Right ventricle myocardium superior (tissue), 1 donor: ENCODE data around the gene TTL. TPM values are rescaled to one million over a fixed set of nuclear protein-coding genes. Genes with fewer than 3 reads are reported as not detected.
"Not testable (repeated sequence)": the region's sequence is repeated elsewhere in the genome, so short reads cannot be mapped to it uniquely, and the experiment has no call there.

Source experiments
- ATAC-seq: fragments of 200-7000 bp; cut with Tn5 transposase; one replicate; pipeline ENCODE4 v1.9.1; 2020; ENCODE audit warnings: mild to moderate bottlenecking; ENCODE audit not compliant: poor library complexity
- DNase-seq: peaks from one replicate; pipeline ENCODE4 v3.0.0-alpha.2; 2020
- intact Hi-C: fragments of 100-400 bp; cut with DNase I; formaldehyde crosslinking; loops from one replicate; pipeline ENCODE4 v1.11.2; 2022
- total RNA-seq: library from RNA; stranded (reverse); fragmentation: NEBNext Ultra II Directional; extraction: Animal tissue kit (Norgen Biotek cat#: 25700); gene quantifications from one replicate; pipeline ENCODE4 v1.2.1, GENCODE V29; 2021
- donor health status: DM: no; HTN: yes; CAD: no; lungs with severe emphysema.

TTL gene
- total RNA-seq, 1 donor from 2014 or later, result 47.9 TPM

DNA sequence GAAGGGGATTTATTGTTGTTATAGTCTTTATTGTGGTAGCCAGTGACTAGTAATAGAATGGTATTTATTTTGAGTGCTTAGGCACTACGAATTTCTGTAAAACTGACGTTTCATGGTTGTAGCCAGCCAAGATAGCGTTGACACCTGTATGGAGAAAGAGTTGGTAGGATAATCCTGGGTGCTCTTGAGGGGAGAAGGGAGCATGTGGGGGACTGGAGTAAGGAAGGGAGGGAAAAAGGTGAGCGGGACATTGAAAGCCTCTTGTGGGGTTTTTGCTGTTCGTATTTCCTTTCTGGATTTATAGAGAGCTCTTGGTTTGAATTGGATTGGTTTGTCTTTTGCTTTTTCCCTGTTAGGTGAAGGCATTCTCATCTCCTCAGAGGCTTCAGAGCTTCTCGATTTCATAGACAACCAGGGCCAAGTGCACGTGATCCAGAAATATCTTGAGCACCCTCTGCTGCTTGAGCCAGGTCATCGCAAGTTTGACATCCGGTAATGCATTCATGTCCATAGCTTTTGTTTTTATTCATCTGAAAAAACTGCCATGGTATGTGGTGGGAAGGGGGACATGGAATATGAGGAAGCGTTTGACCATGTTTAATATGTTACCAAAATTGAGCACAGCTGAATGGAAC lies 19.0 kb downstream of the TTL start:
- ATAC-seq, result peak; percentile 70
- DNase-seq, intact Hi-C loops: not testable (repeated sequence)

GRCh38 chr2:112509239-112509998 lies 27.5 kb downstream of the TTL start:
- ATAC-seq, DNase-seq, intact Hi-C loops: not testable (repeated sequence)

- intact Hi-C loops, result no loop called here
- no peak for DNase-seq
- ATAC-seq, result no peak
Measured at GRCh38 chr2:112516801-112517200, 34.8 kb downstream of the TTL start.

DNA sequence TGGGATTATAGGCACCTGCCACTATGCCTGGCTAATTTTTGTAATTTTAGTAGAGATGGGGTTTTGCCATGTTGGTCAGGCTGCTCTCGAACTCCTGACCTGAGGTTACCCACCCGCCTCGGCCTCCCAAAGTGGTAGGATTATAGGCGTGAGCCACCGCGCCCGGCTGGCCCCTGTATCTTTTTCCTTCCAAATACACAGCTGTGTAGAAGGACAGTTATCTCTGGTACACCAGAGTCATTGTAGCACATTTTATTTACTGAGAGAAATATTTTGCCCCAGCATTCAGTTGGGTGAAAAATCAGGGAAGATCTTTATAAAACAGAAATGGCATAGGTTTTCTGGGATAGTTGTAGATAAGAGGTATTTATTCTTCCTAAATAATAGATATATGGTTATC lies 36.9 kb downstream of the TTL start:
- intact Hi-C loops, result no loop called here
- no peak for DNase-seq
- ATAC-seq, result no peak

DNA sequence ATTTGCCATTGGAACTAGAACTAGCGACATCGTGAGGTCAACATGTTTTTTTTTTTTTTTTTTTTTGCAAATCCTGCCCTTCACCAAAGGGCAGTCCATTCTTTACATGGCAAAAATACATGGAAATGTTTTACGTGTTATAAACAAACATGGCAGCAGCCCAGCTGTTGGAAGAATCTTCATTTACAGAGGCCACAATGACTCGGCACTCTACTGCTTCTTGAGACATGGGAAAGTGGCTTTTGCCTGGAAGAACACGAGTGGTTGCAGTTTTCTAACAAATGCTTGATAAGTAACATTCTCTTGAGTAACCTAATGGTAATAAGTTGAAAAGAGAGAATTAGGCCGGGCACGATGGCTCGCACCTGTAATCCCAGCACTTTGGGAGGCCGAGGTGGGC lies 37.5 kb downstream of the TTL start:
- ATAC-seq (no peak), DNase-seq (no peak)
- intact Hi-C loops, result no loop called here

DNA sequence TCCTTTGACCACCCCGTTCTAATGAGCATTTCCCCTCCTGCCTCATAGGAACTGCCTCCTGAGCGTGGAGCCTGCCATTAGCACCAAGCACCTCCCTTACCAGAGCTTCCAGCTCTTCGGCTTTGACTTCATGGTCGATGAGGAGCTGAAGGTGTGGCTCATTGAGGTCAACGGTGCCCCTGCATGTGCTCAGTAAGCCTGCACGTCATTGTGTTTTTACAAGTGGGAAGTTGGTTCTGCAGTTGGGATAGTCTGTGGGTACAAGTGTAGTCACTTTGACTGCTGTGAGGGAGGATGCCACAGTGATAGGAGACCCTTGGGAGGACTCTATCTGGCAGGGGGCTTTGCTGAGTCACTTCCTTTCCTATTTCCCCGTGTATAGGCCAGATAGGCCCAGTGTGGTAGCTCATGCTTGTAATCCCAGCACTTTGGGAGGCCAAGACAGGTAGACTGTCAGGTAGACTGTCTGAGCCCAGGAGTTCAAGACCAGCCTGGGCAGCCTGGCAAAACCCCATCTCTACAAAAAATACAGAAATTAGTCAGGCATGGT lies 38.4 kb downstream of the TTL start:
- intact Hi-C loops, result no loop called here
- ATAC-seq, result no peak

DNA sequence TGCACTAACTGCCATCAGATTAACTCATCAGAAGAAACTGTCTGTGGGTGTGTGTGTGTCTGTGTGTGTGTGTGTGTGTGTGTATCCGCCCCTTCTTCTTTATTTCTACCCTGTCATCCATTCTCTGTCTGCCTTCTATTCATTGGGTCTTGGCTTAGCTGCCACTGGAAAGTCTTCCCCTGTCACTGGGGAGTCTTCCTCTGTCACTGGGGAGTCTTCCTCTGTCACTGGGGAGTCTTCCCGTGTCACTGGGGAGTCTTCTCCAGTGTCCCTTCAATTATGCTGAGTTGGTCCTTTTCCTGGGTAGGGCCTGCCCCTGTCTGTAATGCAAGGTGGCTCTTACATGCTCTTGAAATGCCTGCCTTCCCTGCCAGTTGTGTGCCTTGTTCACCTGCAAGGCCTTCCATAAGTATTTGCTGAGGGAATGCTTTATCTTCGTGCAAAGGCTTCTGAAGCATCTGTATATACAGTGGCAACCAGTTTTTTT lies 41.4 kb downstream of the TTL start:
- DNase-seq (no peak), ATAC-seq (no peak)
- intact Hi-C loops, result no loop called here

More for the DNA sequence above, 38.4 kb downstream of the TTL start:
- DNase-seq, result no peak

GRCh38 chr2:112524276-112524675 lies 42.3 kb downstream of the TTL start:
- intact Hi-C loops, DNase-seq, ATAC-seq: not testable (repeated sequence)

GRCh38 chr2:112528541-112528940 lies 46.6 kb downstream of the TTL start:
- no peak for DNase-seq
- intact Hi-C loops, result no loop called here
- no peak for ATAC-seq

DNA sequence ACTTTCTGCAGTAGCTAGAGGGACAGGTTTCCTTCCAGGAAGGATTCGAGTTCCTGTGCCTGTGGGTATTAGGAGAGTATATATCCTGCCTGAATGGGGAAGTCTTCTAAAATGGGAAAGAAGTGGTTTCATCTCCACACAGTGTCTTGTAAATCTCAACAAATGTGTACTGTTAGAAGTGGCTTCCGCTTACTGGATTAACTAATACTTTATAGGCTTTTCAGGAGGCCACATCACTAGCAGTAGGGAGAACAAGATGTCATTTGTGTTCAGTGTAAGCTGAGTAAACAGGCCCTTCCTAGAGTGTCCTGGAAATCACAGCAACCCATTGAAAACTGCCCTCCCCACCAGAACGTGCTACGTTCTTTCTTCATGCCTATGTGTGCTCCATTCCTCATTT lies 47.8 kb downstream of the TTL start:
- no peak for DNase-seq
- intact Hi-C loops, result no loop called here
- peak; percentile 46 for ATAC-seq

DNA sequence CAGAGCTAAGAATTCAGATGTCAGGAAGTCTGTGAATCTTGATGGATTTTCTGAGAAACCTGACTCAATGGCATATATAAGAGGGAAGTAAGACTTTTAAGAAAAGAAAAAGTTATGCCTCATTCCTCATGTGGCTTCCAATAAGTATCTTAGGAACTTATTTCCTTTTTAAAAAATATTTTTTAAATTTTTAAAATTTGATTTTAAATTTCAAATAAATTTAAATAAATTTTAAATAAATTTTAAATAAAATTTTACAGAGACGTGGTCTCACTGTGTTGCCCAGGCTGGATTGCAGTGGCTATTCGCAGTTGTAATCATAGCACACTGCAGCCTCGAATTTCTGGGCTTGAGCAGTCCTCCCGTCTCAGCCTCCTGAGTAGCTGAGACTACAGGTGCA lies 48.8 kb downstream of the TTL start:
- no peak for DNase-seq
- intact Hi-C loops, result no loop called here
- ATAC-seq, result no peak

DNA sequence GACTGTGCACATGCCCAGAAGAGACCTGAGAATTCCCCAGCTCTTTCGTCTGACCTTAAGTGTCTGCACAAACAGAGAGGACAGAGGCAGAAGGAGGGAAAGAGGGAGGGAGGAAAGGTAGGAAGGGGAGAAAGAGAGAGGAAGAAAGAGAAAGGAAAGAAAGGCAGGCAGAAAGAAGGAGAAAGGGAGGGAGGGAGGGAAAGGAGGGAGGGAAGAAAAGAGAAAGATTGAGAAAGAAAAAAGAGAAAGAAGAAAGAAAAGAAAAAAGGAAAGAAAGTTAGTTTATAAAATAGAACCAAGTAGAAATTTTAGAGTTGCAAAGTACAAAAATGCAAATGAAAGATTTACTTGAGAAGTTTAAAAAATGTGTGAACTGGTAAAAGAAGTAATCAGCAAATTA lies 52.9 kb downstream of the TTL start:
- no peak for DNase-seq
- intact Hi-C loops, result no loop called here
- no peak for ATAC-seq

GRCh38 chr2:112536665-112537064 lies 54.7 kb downstream of the TTL start:
- intact Hi-C loops, DNase-seq, ATAC-seq: not testable (repeated sequence)

- intact Hi-C loops, result no loop called here
- ATAC-seq, result no peak
- DNase-seq, result no peak
Measured at GRCh38 chr2:112539306-112539705, 57.4 kb downstream of the TTL start.

- intact Hi-C loops, result loop anchor here (5.0 kb wide), 1 partner anchor 41 kb away; the partner anchor contains the start of gene CHCHD5
- DNase-seq, result no peak
- ATAC-seq, result no peak
Measured at GRCh38 chr2:112540906-112541305, 59.0 kb downstream of the TTL start.

DNA sequence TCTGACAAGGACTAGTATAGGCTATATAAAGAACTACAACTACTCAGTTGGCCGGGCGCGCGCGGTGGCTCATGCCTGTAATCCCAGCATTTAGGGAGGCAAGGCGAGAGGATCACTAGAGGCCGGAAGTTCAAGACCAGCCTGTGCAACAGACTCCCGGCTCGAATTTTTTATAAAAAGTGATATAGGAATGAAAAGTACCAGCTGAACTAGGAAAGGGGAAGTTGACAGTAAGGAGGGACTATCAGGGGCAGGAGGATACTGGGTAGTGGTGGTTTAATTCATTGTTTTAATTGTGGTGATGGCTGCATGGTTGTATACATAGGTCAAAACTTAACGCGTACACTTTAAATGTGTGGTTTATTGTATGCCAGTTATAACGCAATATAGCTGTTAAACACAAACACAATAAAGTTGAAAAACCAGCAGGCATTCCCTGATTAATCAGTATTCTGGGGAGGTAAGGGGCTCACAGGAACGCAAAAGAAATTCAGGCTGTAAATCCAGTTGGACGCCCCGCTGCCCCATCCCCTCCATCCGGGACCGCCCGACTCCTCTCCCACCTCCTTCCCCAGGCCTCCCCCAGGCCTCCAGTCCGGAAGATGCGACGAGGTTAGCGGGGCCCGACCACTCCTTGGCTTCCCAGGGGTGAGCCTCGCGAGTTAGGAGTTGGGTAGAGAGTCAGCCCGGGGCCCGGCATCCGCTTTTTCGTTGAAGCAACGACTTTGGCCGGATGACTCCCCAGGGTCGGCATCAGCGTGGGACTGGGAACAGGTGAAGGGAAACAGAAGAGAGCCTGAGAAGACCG lies 59.6 kb downstream of the TTL start:
- intact Hi-C loops, result loop anchor here (5.0 kb wide), 1 partner anchor 41 kb away; the partner anchor contains the start of gene CHCHD5
- peak; percentile 80 for DNase-seq
- peak; percentile 87 for ATAC-seq

GRCh38 chr2:112542123-112542983 lies 60.4 kb downstream of the TTL start, which contains the start of gene POLR1B:
TSS of gene POLR1B (plus strand) at chr2:112542465. CDS start at chr2:112542495, 30 bp downstream.
- intact Hi-C loops, result loop anchor here (5.0 kb wide), 1 partner anchor 40 kb away; the partner anchor contains the start of gene CHCHD5
- peak; percentile 98 for ATAC-seq
- DNase-seq, result peak; percentile 91
